Measurements from ENCODE around the gene HAUS2.

HAUS2 gene

DNA sequence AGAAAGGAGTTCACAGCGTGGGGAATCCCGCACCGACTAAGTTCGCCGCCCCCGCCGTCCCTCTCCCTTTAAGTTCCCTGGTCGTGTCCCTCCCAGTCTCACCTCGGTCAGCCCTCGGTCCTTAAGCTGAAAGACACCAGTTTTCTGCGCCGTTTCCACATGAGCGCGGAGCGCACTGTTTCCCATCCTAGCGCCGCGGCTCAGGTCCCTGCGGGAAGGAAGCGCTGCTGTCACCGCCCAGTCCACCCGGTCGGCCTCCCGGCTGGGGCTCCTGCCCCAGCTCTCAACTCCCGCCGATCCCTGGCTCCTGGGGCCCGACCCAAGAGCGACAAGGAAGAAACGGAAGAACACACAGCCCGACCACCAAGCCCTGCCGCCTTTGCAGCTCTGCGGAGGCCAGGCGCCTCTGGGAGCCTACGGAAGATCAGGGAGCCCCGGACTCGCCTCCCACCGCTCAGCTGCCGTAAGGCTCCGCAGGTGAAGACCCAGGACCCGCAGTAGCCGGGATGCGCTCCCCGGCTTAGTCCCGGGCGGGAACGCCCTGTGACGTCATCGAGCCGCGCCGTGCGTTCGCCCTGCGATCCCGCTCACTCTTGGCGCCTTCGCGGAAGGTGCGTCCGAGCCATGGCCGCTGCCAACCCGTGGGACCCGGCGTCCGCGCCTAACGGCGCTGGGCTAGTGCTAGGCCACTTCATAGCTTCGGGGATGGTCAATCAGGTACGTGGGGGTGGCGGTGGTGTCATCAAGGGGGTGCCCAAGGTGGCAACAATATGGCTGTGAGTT lies at the start of gene HAUS2, which contains the start of gene LRRC57:
Gene HAUS2 (plus strand): TSS at position 590 of the 783 bp plus-strand sequence. CDS start 35 bp downstream, at position 625.
Gene LRRC57 (minus strand): TSS at position 545 of the 783 bp plus-strand sequence. CDS start 359 bp downstream, at position 186.
- peak; percentile 71 for DNase-seq (ENCODE audit: low read depth)
- TF ChIP-seq, protein P1, sequence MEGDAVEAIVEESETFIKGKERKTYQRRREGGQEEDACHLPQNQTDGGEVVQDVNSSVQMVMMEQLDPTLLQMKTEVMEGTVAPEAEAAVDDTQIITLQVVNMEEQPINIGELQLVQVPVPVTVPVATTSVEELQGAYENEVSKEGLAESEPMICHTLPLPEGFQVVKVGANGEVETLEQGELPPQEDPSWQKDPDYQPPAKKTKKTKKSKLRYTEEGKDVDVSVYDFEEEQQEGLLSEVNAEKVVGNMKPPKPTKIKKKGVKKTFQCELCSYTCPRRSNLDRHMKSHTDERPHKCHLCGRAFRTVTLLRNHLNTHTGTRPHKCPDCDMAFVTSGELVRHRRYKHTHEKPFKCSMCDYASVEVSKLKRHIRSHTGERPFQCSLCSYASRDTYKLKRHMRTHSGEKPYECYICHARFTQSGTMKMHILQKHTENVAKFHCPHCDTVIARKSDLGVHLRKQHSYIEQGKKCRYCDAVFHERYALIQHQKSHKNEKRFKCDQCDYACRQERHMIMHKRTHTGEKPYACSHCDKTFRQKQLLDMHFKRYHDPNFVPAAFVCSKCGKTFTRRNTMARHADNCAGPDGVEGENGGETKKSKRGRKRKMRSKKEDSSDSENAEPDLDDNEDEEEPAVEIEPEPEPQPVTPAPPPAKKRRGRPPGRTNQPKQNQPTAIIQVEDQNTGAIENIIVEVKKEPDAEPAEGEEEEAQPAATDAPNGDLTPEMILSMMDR (conservative IDR thresholded peaks at IDR 0.05; ENCODE audit: low read length): no peak
- H3K4me3 ChIP-seq (ENCODE audit: low read length): peak within 1 kb of the TSS; percentile 99

DNA sequence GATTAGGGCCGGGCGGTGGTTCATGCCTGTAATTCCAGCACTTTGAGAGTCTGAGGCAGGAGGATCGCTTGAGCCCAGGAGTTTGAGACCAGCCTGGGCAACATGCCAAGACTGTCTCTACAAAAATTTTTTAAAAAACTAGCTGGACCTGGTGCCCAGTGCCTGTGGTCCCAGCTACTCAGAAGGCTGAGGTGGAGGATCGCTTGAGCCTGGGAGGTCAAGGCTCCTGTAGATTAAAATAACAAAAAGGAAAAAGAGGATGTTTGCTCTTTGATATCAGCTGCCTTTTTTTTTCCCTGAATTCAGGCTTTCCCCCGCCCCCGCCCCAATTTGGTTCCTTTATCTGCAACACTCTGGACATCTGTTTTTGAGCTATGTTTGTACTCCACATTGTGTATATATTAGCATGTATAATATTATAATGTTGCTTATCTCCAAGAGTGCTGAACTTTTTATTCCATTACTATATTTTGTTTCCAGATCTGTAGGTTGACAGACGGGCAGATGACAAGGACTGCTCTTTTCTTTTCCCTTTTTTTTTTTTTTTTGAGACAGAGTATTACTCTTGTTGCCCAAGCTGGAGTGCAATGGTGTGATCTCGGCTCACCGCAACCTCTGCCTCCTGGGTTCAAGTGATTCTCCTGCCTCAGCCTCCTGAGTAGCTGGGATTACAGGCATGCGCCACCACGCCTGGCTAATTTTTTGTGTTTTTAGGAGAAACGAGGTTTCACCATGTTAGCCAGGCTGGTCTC lies 48.6 kb upstream of the HAUS2 start:
- TF ChIP-seq, protein P1 (conservative IDR thresholded peaks at IDR 0.05; ENCODE audit: low read length): no peak
- H3K4me3 ChIP-seq (ENCODE audit: low read length): no peak overlapping the region
- DNase-seq (ENCODE audit: low read depth): no peak

DNA sequence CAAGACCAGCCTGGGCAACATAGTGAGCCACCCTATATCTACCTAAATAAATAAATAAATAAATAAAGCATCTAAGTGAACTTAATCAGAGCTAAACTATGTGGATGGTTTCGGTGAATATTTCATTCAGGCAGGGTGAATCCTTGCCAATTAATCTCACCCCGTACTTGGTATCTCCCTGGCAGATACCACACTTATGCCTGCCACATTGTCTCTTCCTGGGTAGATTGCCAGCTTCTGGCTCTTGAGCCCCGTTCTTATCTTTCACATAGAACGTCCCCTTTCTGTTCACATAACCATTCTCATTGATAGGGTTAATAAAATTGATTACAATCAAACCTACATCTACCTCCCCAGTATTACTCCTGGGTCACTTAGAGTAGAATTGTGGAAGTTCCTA lies 46.2 kb upstream of the HAUS2 start:
- TF ChIP-seq, protein P1 (conservative IDR thresholded peaks at IDR 0.05; ENCODE audit: low read length): no peak
- no peak overlapping the region for H3K4me3 ChIP-seq (ENCODE audit: low read length)
- DNase-seq (ENCODE audit: low read depth): no peak

DNA sequence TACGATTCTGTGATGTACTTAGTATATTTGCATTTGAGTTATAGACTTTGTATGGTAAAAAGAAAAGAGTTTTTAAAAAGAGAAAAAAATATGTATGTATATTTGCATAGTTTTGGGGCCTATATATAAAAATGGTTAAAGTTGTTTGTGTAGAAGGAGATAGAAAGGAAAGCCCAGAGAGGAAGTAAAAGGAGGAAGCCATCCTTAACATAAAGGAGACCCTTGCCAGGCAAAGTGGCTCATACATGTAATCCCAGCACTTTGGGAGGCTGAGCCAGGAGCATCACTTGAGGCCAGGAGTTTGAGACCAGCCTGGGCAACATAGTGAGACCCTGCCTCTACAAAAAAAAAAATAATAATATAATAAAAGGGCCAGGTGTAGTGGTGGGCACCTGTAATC lies 44.8 kb upstream of the HAUS2 start:
- TF ChIP-seq, protein P1 (conservative IDR thresholded peaks at IDR 0.05; ENCODE audit: low read length): no peak
- no peak for DNase-seq (ENCODE audit: low read depth)
- no peak overlapping the region for H3K4me3 ChIP-seq (ENCODE audit: low read length)

DNA sequence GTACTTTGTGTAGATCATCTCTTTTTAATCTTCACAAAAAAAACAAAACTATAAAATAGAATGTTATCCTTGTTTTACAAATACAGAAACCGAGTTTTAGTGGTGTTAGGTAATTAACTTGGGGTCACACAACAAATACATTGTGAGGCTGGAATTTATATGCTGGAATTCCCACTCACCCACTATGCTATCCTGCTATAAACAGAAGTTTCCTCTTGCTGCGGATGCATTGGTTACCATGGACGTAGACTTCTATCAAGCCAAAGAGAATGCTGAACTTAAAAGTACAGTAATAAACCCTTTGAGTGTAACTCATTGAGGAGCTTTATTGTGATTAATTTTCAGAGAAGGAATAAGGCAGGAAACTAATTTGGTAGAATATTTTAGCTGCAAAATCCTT lies 44.0 kb upstream of the HAUS2 start:
- TF ChIP-seq, protein P1 (conservative IDR thresholded peaks at IDR 0.05; ENCODE audit: low read length): no peak
- no peak overlapping the region for H3K4me3 ChIP-seq (ENCODE audit: low read length)
- no peak for DNase-seq (ENCODE audit: low read depth)

DNA sequence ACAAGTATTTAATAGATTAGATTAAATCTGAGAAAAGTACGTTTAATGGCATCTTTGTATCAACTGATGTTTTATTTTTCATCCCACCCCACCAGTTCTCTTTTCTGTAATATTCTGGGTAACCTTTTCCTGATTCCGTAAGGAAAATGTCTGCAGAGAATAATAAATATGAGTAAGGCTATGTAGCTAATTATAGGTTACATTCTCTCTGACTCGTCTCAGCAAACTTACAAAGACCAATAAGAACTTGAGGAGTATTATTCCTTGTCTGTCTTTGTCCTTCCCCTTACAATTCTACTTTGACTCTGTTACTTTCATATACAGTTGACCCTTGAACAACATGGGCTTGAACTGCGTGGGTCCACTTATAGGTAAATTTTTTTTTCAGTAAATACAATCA lies 41.1 kb upstream of the HAUS2 start:
- no peak overlapping the region for H3K4me3 ChIP-seq (ENCODE audit: low read length)
- TF ChIP-seq, protein P1 (conservative IDR thresholded peaks at IDR 0.05; ENCODE audit: low read length): no peak

More for the DNA sequence above, 41.1 kb upstream of the HAUS2 start:
- DNase-seq (ENCODE audit: low read depth): no peak
